RWPE2 (cell line): Measurements from ENCODE around the gene MAGEB3.

Source experiments
- ATAC-seq: fragments of 200-7000 bp; cut with Tn5 transposase; 3 replicates; pipeline ENCODE4 v1.9.1; 2021; ENCODE audit warnings: low read depth
- DNase-seq: peaks from one replicate; pipeline ENCODE4 v3.0.0-alpha.2; 2020; ENCODE audit warnings: low spot score
- H3K27ac ChIP-seq: fragments of 450-650 bp; 2 replicates; pipeline ENCODE4 v1.5.1; 2017; ENCODE audit warnings: mild to moderate bottlenecking; ENCODE audit not compliant: poor library complexity, severe bottlenecking
- H3K27me3 ChIP-seq: fragments of 250-450 bp; sonication (Bioruptor Pico); 2 replicates; pipeline ENCODE4 v1.5.1; 2021; ENCODE audit warnings: mild to moderate bottlenecking, moderate library complexity; ENCODE audit not compliant: insufficient read depth, poor library complexity, severe bottlenecking
- H3K36me3 ChIP-seq: fragments of 250-450 bp; sonication (Bioruptor Pico); 2 replicates; pipeline ENCODE4 v1.5.1; 2020; ENCODE audit warnings: low read depth, mild to moderate bottlenecking, moderate library complexity
- H3K4me1 ChIP-seq: fragments of 250-450 bp; sonication (Bioruptor Pico); 2 replicates; pipeline ENCODE4 v1.5.1; 2021; ENCODE audit warnings: mild to moderate bottlenecking, moderate library complexity; ENCODE audit not compliant: insufficient read depth, poor library complexity, severe bottlenecking
- H3K4me3 ChIP-seq: fragments of 250-450 bp; sonication (Bioruptor Pico); 2 replicates; pipeline ENCODE4 v1.5.1; 2021; ENCODE audit warnings: mild to moderate bottlenecking, moderate library complexity; ENCODE audit not compliant: severe bottlenecking
- H3K9me3 ChIP-seq: fragments of 250-450 bp; sonication (Bioruptor Pico); 2 replicates; pipeline ENCODE4 v1.5.1; 2021; ENCODE audit warnings: mild to moderate bottlenecking, moderate library complexity; ENCODE audit not compliant: severe bottlenecking
- CTCF ChIP-seq: fragments of 450-650 bp; IDR thresholded peaks from one replicate; pipeline ENCODE4 v1.5.1; 2017; ENCODE audit warnings: mild to moderate bottlenecking, moderate library complexity; ENCODE audit not compliant: poor library complexity, severe bottlenecking

The MAGEB3 gene

GRCh38 chrX:30248854-30249253, 18.4 kb downstream of the MAGEB3 start:
- Histone ChIP-seq H3K9me3 (no peaks in the 10 kb centered on the region), H3K4me1 (no peaks in the 10 kb centered on the region), H3K4me3 (no peak overlapping the region), H3K27ac (no peak overlapping the region), H3K27me3 (no peaks in the 10 kb centered on the region), H3K36me3 (no peaks in the 10 kb centered on the region)
- TF ChIP-seq CTCF, result no peak
- ATAC-seq, result no peak
- DNase-seq, result no peak

GRCh38 chrX:30253257-30253656, 22.8 kb downstream of the MAGEB3 start:
- no peaks in the 10 kb centered on the region for H3K4me1 ChIP-seq
- H3K9me3 ChIP-seq, result no peaks in the 10 kb centered on the region
- H3K27me3 ChIP-seq, result no peaks in the 10 kb centered on the region
- TF ChIP-seq CTCF, result no peak
- ATAC-seq (no peak), DNase-seq (no peak)
- H3K36me3 ChIP-seq, result no peaks in the 10 kb centered on the region
- H3K4me3 ChIP-seq, result no peak overlapping the region
- no peak overlapping the region for H3K27ac ChIP-seq

- Histone ChIP-seq H3K9me3 (no peaks in the 10 kb centered on the region), H3K4me3 (no peak overlapping the region), H3K36me3 (no peaks in the 10 kb centered on the region), H3K27me3 (no peaks in the 10 kb centered on the region), H3K4me1 (no peaks in the 10 kb centered on the region), H3K27ac (no peak overlapping the region)
- DNase-seq, result no peak
- no peak for TF ChIP-seq CTCF
- no peak for ATAC-seq
These were observed 29.5 kb downstream of the MAGEB3 start for GRCh38 chrX:30259927-30260326.

GRCh38 chrX:30261012-30261411, 30.6 kb downstream of the MAGEB3 start:
- Histone ChIP-seq H3K36me3 (no peaks in the 10 kb centered on the region), H3K4me3 (no peak overlapping the region), H3K9me3 (no peaks in the 10 kb centered on the region), H3K4me1 (no peaks in the 10 kb centered on the region), H3K27ac (no peak overlapping the region), H3K27me3 (no peaks in the 10 kb centered on the region)
- DNase-seq (no peak), ATAC-seq (no peak)
- no peak for TF ChIP-seq CTCF

- no peak overlapping the region for H3K27ac ChIP-seq
- no peaks in the 10 kb centered on the region for H3K9me3 ChIP-seq
- no peaks in the 10 kb centered on the region for H3K4me1 ChIP-seq
- no peak overlapping the region for H3K4me3 ChIP-seq
- no peaks in the 10 kb centered on the region for H3K27me3 ChIP-seq
- DNase-seq (no peak), ATAC-seq (no peak)
- no peaks in the 10 kb centered on the region for H3K36me3 ChIP-seq
- TF ChIP-seq CTCF, result no peak
These were observed 32.3 kb downstream of the MAGEB3 start for GRCh38 chrX:30262763-30263162.
